ENCODE results near the gene CCK. TPM values are rescaled to one million over a fixed set of nuclear protein-coding genes. Genes with fewer than 3 reads are reported as not detected.

CCK gene
- total and polyA plus RNA-seq, 7 donors, result 0.20 to 12.5 (median 6.9) TPM; not detected in 2

- DNase-seq, result no peak
- intact Hi-C loops (cut with DNase I), result no loop called here
- H3K4me1 ChIP-seq, result peaks cover 0 to 32% (median 25%) of the 10 kb centered on the region in 4 donors
- WGBS, 2 donors, result 88 to 89% methylated on average over 6 of the region's 6 CpGs
- no peaks in the 10 kb centered on the region for H3K9me3 ChIP-seq
- peaks cover 24 to 35% (median 27%) of the 10 kb centered on the region in 3 donors for H3K27me3 ChIP-seq
- H3K4me3 ChIP-seq, result no peak overlapping the region
- H3K36me3 ChIP-seq, result no peaks in the 10 kb centered on the region
- TF ChIP-seq EP300 (IDR thresholded peaks at IDR 0.05), result no peak
- no peak for TF ChIP-seq POLR2AphosphoS5 (IDR thresholded peaks at IDR 0.05)
- TF ChIP-seq CTCF (IDR thresholded peaks at IDR 0.05), result no peak
- TF ChIP-seq POLR2A (IDR thresholded peaks at IDR 0.05), result no peak
- H3K27ac ChIP-seq, result no peak overlapping the region
Measured at GRCh38 chr3:42267878-42268277, 1.9 kb upstream of the CCK start.

- H3K9me3 ChIP-seq, result no peaks in the 10 kb centered on the region
- H3K36me3 ChIP-seq, result no peaks in the 10 kb centered on the region
- H3K27ac ChIP-seq, result no peak overlapping the region
- TF ChIP-seq POLR2AphosphoS5 (IDR thresholded peaks at IDR 0.05) (peak in 1 of 4 donors; percentile 19), POLR2A (IDR thresholded peaks at IDR 0.05) (no peak), CTCF (IDR thresholded peaks at IDR 0.05) (no peak)
- 16 to 34% methylated on average over 60 of the region's 60 CpGs for WGBS, 2 donors
- H3K4me1 ChIP-seq, result peaks cover 0 to 33% (median 25%) of the 10 kb centered on the region in 4 donors
- DNase-seq, result no peak
- intact Hi-C loops (cut with DNase I), result no loop called here
- peak overlapping the region in 2 of 4 donors; percentile 31 for H3K4me3 ChIP-seq
- H3K27me3 ChIP-seq, result peaks cover 24 to 60% (median 42%) of the 10 kb centered on the region in 3 donors
Measured at GRCh38 chr3:42265059-42265991, 660 bp downstream of the CCK start.

DNA sequence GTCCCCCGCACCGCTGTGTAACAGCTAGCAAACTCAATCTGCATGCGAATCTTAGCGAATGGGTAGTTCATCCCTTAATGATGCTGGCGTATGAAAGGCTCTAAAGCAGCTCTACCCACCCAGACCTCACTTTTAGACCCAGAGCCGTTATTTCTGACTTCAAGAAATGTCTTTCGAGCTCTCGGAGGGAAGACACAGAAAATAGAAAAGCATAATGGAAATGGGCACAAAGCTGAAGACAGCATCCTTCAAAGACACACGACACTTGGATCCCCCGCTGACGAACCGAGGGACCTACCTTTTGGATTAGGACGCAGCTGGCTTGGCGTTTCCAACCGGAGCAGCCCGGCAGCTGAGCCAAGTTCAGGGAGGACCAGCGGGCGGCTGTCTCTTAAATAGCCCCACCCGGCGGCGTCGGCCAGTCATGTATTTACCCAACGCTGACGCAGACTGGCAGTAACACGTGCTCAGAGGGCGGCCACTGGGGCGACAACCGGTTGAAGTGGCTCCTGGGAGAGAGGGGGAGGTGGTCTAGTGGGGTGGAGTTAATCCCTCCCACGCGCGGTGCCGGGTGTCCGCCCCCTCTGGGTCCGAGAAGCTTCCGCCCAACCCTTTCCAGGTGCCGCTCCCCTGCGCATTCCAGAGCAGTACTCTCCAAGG is 1.5 kb downstream of the CCK start:
- H3K36me3 ChIP-seq, result no peaks in the 10 kb centered on the region
- peak overlapping the region in 2 of 4 donors; percentile 31 for H3K4me3 ChIP-seq
- WGBS, 2 donors, result 14 to 21% methylated on average over 37 of the region's 37 CpGs
- H3K9me3 ChIP-seq, result no peaks in the 10 kb centered on the region
- TF ChIP-seq POLR2A (IDR thresholded peaks at IDR 0.05) (no peak), CTCF (IDR thresholded peaks at IDR 0.05) (no peak), EP300 (IDR thresholded peaks at IDR 0.05) (no peak), POLR2AphosphoS5 (IDR thresholded peaks at IDR 0.05) (peak in 1 of 4 donors; percentile 46)
- no peak overlapping the region for H3K27ac ChIP-seq
- peaks cover 0 to 33% (median 25%) of the 10 kb centered on the region in 4 donors for H3K4me1 ChIP-seq
- peaks cover 24 to 68% (median 42%) of the 10 kb centered on the region in 3 donors for H3K27me3 ChIP-seq
- DNase-seq, result peak; percentile 80
- intact Hi-C loops (cut with DNase I), result no loop called here

GRCh38 chr3:42263354-42264346 is 2.3 kb downstream of the CCK start:
- TF ChIP-seq CTCF (IDR thresholded peaks at IDR 0.05) (no peak), EP300 (IDR thresholded peaks at IDR 0.05) (no peak), POLR2AphosphoS5 (IDR thresholded peaks at IDR 0.05) (no peak), POLR2A (IDR thresholded peaks at IDR 0.05) (no peak)
- H3K27ac ChIP-seq, result no peak overlapping the region
- H3K4me1 ChIP-seq, result peaks cover 0 to 33% (median 25%) of the 10 kb centered on the region in 4 donors
- no peak for DNase-seq
- WGBS, 2 donors, result 11 to 18% methylated on average over 56 of the region's 56 CpGs
- no peaks in the 10 kb centered on the region for H3K36me3 ChIP-seq
- intact Hi-C loops (cut with DNase I), result no loop called here
- peaks cover 24 to 72% (median 44%) of the 10 kb centered on the region in 3 donors for H3K27me3 ChIP-seq
- no peaks in the 10 kb centered on the region for H3K9me3 ChIP-seq
- H3K4me3 ChIP-seq, result peak overlapping the region in 2 of 4 donors; percentile 31

Measured in sigmoid colon (tissue), 7 donors.